Stimulated activated CD4-positive, alpha-beta T cell treated with anti-CD3 and anti-CD28 coated beads, Interleukin-12 subunit alpha, Interleukin-12 subunit beta, amount 100 ng/mL, for 48 hours (primary cell): ENCODE measurements around the gene PLPP3.
"Not testable (repeated sequence)": the region's sequence is repeated elsewhere in the genome, so short reads cannot be mapped to it uniquely, and the experiment has no call there.

ENCODE experiments used
- DNase-seq, 3 donors: peaks; one replicate each; pipeline ENCODE4 v3.0.0-alpha.2; 2020; ENCODE audit warnings: low read depth in 2 of 3, low spot score in 1 of 3

Gene PLPP3

DNA sequence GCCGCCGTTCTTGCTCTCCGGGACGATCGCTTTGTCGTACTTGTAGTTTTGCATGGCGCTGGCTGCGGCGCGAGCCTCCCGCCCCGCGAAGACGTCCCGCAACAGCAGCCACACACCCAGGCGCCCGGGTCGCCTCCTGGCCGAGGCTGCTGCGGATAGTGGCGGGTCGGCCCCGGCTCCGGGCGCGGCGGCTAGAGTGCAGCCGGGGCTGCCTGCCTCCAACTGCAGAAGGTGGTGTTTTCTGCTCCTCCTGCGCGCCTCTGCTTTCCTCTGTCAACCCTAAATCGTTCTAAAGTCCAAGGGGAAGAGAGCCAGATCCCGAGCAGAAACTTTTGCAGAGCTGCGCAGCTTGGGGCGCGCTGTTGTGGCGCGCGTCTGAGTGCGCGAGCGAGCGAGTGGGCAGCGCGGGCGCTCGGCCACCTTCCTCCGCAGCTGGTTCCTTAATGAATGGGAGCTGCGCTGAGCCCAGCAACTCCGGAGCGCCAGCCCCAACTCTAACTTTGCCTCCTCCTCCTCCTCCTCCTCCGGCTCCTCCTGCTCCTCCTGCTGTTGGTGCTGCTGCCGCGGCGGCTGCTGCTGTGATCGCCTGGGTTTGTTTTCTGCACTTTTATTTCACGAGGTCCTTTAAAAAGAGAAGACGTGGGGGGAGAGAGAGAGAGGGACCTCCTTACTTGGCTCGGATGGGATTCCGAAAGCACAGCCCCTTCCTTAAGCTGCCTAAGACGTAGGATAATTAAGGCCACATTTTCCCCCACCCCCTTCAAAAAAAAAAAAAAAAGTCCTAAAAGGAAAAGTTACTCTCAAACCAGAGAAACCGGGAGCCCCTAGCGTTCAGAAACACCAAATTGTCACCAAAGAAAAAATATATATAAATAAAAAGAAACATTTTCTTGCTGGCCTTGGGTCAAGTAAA, at the start of gene PLPP3:
PLPP3 (minus strand) TSS at position 601 of the 913 bp plus-strand sequence; CDS start at position 54, 547 bp downstream.
- no peak for DNase-seq

DNA sequence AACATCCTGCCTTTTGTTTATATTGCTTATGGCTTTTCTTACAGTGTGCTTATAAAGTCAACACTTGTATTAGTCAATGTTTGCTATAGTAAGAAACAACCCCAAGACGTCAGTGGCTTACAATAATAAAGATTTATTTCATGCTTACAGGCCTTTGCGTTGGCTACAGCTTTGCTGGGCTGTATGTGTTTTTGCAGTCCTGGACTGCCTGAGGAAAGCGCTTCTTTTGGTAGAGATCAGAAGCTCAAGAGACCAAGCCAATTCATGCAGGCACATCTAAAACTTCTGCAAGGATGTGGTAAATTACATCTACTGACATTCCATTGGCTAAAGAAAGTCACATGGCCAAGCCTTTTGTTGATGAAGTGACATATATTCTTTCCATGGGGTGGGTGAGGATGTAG, 48.3 kb upstream of the PLPP3 start:
- no peak for DNase-seq

DNA sequence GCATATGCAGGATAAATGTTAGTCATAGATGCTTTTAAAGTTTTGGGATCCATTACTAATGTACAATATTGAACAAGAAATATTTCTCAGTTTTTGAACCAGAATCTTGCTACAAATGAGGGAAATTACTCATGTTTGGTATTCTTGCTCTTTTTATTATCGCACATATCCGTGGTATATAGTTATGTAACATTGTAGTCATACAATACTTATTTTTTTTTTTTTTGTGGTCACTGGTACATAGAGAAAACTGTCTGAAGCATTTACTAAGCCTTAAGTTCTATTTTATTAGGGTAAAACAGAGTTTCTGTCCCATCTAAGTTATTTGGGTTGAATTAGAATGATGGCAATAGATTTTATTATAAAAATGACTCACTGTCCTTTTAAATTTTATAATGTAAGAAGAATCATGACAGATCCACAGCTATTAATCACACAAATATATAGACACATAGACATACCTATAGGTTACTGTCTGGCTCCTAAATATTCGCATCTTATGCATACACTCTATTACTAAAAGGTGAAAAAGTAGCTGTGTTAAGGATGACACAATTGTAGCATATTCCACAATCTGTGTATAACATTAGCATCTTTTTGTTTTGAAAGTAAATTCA, 47.8 kb upstream of the PLPP3 start:
- no peak for DNase-seq

DNA sequence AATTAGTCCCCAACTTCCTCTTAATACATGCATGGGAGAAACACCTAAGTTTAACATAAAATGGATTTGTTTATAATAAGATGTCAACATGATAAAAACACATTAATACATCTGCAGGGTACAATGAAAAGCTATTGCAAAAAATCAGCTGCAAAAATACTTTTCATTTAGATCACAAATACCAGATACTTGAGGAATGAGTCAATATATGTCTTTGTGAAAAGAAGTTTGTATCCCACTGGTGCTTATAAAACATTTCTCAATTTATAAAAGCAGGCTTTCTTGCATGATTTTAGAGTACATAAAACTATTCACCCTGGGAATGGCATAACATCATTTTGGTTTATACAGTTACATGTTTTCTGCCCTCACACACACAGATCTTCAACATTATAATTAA, 47.2 kb upstream of the PLPP3 start:
- DNase-seq = no peak

DNA sequence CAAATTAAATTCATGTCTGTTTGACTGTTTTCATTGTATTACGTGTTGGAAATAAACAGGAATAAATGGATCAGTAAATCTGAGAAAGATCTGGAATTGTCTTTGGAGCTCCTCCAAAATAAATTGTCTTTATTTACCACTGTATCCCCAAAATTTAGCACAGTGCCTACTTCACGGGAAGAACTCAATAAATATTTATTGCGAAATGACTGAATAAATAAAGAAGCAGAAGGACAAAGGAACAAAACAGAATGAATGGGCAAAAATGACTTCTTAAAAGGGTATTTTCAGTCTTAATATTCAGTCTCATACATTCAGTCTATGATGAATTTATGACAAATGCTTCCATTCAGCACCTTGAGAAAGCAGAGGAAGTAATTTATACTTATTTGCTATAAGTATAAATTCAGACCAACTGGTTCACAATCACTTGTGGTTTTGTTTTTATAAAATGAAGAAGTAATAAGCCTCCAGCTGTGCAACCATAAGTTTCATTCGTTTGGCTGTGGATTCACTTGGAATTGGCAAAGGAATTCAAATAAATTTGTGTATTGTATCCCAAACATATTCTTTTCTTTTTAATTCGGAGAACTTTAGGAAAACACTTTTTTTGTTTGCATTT, 46.6 kb upstream of the PLPP3 start:
- no peak for DNase-seq

DNA sequence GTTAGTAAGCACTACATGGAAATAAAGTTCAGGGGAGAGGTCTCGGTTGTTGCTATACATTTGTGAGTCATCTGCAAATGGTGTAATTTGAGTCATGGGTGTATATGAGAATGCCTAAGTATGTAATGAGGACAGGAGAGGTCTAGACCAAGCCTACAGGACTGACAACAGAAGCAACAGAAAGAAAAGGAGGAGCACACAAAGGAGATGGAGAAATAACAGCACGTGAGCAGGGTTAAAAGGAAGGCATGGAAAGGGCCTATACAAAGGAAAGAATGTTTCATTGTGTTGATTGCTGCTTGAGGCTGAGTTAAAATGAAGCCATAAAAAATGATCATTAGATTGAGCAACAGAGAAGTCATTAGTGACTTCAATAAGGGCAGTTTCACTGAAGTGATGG, 37.8 kb upstream of the PLPP3 start:
- DNase-seq = no peak

DNA sequence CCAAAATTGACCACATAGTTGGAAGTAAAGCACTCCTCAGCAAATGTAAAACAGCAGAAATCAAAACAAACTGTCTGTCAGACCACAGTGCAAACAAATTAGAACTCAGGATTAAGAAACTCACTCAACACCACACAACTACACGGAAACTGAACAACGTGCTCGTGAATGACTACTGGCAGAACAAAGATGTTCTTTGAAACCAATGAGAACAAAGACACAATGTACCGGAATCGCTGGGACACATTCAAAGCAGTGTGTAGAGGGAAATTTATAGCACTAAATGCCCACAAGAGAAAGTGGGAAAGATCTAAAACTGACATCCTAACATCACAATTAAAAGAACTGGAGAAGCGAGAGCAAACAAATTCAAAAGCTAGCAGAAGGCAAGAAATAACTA, 31.4 kb upstream of the PLPP3 start:
- not testable (repeated sequence) for DNase-seq

DNA sequence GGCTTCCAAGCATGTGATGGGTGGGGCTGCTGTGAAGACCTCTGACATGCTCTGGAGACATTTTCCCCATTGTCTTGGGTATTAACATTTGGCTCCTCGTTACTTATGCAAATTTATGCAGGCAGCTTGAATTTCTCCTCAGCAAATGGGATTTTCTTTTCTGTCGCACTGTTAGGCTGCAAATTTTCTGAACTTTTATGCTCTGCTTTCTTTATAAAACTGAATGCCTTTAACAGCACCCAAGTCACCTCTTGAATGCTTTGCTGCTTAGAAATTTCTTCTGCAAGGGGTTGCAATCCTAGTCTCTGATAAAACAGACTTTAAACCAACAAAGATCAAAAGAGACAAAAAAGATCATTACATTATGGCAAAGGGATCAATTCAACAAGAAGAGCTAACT, 30.7 kb upstream of the PLPP3 start:
- not testable (repeated sequence) for DNase-seq

DNA sequence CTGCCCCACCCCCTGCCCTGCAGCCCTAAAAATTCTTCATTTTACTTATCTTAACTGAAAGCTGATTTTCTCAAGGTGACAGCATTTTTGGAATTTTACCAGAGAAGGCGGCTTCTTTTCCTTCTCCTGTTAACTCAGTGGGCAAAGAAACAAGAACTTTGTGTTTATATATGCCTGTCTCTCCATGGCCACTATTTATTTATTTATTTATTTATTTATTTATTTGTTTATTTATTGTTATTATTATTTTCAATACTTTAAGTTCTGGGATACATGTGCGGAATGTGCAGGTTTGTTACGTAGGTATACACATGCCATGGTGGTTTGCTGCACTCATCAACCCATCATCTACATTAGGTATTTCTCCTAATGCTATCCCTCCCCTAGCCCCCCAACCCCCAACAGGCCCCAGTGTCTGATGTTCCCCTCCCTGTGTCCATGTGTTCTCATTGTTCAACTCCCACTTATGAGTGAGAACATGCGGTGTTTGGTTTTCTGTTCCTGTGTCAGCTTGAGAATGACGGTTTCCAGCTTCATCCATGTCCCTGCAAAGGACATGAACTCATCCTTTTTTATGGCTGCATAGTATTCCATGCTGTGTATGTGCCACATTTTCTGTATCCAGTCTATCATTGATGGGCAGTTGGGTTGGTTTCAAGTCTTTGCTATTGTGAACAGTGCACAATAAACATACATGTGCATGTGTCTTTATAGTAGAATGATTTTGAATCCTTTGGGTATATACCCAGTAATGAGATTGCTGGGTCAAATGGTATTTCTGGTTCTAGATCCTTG, 16.2 kb upstream of the PLPP3 start:
- not testable (repeated sequence) for DNase-seq

DNA sequence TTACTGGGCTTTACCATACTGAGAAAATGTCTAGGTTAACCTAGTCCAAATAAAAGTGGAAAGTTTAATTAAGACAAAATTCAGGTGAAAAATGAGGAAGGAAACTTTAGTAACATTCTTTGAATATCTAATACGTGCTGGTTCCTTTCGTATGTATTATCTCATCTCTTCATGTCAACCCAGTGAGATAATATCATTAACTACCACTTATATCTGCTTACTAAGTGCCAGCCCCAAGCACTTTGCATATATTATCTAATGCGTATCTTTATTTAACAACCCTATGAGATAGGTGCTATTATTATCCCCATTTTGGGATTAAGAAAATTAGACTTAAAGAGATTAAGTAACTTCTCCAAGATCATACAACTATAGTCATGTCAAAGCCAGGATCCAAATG, 12.5 kb upstream of the PLPP3 start:
- DNase-seq = no peak

DNA sequence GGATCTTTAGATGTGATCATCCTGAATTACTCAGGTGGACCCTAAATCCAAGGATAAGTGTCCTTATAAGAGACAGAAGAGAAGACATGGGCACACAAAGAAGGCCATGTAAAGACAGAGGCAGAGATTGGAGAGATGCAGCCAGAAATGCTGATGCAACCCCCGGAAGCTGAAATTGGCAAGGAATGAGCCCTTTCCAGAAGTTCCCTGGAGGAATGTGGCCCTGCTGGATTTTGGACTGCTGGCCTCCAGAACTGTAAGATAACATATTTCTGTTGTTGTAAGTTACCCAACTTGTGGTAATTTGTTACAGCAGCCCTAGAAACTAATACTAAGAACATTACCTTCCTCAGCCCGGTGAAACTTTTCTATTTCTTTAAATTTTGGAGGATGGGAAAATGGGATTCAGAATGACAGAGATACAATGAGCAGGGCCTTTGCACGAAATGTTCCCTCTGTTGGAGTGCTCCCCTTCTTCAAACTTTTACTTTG, 11.2 kb upstream of the PLPP3 start:
- no peak for DNase-seq

DNA sequence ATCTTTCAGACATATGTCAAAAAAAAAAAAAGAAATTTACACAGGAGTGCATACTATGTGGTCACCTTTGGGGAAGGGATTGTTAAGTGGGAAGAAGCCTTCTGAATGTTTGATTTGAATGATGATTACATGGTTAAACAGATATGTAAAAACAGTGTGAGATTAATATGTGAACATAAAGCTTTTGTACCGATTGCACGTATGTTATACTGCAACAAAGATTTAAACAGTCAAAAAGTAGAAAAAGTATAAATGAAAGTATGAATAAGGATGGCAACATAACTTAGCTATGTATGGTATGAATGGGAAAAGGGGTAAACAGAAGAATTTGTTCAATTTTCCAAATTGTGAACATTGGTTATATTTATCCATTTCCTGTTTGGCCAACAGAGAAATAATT, 10.0 kb upstream of the PLPP3 start:
- DNase-seq = no peak

DNA sequence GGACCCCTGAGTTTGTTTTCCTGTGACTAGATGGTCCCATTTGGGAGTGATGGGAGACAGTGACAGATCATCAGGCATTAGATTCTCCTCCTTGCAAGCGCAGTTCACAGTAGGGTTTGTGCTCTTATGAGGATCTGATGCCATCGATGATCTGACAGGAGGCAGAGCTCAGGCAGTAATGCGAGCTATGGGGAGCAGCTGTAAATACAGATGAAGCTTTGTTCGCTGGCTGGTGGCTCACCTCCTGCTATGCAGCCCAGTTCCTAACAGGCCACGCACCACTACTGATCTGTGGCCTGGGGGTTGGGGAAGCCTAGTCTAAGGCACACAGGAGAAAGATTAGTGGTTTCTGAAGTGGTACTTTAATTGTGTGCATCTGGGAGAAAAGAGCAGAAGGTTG, 7.1 kb upstream of the PLPP3 start:
- no peak for DNase-seq

DNA sequence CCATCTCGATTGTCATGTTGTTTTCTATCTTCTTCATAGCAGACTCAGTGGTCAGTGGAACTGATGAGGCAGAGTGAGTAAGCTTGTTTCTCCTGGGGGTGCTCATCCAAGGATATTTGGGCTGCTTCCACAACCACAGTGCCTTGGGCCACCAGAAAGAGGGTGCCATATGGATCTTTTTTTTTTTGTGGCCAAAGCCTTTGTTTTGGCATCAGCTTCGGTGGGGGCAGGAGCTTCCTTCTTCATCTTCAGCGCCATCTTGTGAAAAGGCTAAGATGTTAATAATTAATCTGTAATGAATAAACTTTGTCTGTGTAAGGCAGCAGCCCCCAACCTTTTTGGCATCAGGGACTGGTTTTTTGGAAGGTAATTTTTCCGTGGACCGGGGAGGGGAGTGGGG, 6.6 kb upstream of the PLPP3 start:
- DNase-seq = no peak

DNA sequence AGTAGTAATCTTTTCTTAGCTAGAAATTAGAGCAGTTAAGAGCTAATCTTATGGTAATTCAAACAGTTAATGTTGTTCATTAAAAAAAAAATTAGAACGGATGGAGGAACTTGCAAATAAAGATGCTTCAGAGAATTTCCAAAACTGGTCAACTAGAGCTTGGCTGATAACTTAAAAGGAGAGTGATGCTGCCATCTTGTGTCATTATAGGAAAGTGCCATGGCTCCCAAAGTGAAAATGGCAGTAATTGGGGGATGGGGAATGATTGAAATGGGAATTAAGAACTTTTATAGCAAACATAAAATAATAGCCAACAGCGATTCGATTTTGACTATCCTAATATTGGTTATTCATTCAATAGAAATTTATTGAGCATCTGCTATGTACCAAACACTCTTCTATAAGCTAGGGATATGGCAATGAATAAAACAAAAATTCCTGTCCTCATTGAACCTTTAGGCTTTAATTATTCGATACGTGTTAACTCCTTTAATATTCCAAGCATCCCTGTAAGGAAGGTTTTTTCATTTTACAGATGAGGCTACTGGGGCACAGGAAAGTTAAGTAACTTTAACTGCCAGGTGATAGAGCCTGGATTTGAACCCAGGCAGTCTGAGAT, 5.7 kb upstream of the PLPP3 start:
- no peak for DNase-seq

DNA sequence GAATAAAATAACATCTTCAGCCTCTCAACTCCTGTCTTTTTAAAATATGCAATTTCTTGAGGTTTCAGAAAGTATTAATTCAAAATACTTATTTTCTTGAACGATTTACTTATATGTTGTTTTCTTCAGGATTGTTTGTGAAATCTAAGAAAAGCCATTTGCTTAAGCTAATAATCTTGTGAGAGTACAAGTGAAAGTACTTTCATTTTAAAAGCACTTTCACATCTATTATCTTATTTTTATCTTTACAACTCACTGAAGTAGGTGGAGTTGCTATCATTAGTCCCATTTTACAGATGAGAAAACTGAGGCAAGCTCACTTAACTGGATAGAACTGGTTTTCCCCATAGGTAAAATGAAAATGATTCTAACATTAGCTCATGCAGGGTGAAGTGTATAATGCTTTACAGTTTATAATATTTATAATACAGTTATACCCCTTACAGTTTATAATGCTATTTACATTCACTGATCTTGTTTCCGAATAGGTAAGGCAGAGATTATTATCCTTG, 4.7 kb upstream of the PLPP3 start:
- DNase-seq = no peak

DNA sequence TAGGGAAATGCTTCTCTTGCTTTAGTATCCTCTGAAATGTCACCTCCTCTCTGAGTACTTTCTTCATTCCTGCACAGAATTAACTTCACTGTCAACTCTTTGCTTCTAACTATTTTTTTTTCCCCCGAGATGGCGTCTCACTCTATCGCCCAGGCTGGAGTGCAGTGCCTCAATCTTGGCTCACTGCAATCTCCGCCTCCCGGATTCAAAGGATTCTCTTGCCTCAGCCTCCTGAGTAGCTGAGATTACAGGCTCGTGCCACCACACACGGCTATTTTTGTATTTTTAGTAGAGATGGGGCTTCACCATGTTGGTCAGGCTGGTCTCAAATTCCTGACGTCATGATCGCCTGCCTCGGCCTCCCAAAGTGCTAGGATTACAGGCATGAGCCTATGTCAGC, 1.4 kb upstream of the PLPP3 start:
- no peak for DNase-seq

DNA sequence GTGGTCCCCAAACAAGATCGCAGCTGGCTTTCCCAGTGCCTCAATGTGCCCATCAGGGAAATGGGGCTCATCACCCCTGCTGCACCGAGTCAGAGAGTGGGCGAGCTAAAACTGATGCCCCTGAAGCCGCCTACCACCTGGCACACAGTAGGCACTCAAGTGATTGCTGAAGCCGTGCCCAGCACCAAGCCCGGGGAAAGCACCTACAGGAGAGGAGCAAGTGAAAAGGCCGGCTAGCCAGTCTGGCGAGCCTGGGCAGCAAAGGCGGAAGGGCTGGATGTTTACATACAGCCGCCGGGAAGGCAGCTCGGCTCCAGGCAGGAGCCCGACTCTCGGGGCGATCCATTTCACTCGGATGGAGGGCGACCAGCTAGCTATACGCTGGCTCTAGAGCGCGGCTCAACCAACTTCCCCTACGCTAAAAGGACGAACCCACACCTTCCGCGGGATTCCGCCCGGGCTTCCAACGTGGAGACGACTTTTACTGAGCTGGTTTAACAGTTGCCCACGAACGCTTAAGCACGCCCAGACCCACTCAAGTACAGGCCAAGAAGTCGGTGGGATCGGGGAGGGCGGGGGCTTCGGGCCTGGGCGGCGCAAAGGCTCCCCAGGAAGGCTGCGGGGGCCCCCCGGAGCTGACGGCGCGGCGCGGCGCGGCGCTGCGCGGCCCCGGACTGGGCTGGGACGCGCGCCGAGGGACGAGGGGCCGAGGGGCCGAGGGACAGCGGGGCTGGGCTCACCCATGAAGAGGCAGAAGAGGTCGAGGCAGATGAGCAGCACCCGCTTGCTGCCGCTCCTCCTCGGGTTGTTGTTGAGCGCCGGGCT, 1.0 kb downstream of the PLPP3 start:
- no peak for DNase-seq

DNA sequence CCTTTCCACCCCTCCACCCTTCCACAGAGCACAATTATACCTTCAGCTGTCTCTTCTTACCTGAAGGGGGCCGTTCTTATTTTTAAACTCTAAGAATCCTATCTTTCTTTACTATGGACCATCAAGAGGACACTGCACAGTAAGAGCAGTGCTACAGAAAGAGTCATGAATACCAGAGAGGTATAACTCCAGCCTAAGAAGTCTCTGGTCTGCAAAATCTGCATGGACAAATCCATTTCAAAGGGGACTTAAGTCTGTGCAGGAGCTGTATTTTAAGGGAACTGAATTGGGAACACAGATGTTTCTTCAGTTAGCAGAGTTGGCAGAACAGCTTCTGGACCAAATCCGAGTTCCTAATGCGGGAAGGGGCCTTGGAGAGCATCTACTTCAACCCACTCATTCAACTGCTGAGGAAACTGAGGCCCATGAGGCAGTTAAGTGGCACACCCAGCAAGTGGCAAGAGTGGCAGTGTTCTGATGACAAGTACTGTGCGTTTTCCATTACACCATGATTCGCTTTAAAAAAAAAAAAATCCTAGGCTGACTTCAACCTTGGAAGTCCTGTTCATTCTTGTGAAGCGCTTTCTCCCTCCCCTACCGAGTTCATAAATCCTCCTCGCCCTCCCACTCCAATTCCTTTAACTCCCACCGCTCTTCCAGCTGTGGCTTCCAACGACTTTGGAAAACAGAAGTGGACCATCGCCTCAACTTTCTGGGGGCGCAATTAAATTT, 1.8 kb downstream of the PLPP3 start:
- DNase-seq = no peak
